ENCODE measurements around the gene TSEN34.
"Not testable (repeated sequence)": the region's sequence is repeated elsewhere in the genome, so short reads cannot be mapped to it uniquely, and the experiment has no call there.

TSEN34 gene

DNA sequence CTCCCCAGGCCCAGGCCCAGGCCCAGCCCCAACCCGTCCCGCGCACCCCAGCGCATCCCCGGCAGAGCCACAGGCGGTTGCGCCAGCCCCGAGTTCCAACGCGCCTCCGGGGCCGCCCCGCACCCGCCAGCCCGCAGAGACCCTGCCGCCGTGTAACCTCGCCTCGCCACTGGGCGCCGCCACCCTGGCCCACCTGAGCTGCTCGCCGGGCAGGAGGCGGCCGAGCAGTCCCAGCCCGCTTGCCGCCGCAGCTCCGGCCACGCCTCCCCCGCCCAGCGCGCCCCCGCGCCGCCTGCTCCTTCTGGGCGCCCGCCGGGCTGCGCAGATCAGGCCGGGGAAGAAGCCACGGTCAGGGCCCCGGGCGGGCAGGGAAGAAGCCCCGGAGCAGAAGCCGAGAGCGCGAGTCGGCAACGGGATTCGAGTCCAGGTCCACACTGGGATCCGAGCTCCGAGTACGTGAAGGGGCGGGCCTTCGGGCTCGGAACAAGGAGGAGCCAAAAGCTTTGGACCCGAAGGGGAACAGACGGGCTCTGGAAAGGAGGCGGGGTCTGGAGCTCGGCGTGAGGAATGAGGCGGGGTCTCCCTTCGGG, 1.9 kb upstream of the TSEN34 start, which contains the start of gene MBOAT7:
TSS of gene MBOAT7 (minus strand) at position 436 of the 590 bp plus-strand sequence. CDS start 1,072 bp downstream, outside the sequence.
- no peak for DNase-seq

DNA sequence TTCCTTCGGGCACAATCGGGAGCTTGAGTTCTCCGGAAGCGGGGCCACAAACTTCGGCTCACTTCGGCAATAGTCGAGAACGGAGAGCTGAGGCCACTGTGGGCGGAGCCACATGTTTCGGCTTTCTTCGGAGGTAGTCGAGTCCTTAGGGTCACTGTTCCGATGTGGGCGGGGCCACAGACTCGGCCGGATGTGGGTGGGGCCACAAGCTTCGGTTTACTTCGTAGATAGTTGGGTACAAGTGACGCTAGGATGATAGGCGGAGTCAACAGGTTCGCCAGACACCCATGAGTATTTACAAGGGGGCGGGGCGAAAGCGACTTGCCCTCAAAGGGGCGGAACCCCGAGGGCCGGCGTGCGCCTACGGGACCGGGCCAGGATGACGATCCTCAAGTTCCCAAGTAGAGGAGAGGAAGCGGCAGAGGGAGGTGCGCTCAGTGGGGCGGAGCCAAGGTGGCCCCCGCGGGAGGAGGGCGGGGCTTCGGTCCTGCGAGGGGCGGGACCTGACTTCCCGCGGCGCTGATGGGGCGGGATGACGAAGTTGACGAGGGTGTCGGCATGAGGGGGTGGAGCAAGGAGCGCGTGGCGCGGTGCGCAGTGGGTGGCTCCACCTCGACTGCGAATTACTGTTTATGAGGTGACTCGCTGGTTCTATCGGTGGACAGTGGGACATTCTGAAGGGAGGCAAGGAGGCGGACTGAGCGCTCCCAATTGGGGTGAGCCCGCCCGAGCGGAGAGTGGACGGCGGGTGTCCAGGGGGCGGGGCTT, 1.2 kb upstream of the TSEN34 start:
- DNase-seq: peak; percentile 100

DNA sequence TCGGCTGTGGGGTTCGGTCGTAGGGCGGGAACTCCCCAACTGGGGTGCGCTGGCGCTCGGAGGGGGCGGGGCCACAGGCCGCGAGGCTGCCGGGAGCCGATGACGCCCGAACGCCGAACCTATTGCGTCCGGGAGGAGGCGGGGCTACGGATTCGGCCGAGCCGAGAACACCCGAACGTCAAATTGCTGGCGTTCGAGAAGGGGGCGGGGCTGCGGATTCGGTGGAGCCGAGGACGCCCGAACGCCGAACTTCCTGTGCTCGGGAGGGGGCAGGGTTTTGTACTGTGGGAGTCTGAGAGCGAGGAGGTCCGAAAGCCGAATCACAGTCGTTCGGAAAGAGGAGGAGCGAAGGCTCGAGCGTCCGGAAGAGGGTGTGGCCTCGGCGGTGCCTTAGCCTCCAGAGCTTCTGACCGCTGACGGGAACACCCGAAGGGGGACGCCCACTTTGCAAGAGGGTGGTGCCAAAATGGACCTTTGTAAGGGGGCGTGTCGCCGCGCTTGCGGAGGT, 551 bp upstream of the TSEN34 start:
- DNase-seq: peak; percentile 100

DNA sequence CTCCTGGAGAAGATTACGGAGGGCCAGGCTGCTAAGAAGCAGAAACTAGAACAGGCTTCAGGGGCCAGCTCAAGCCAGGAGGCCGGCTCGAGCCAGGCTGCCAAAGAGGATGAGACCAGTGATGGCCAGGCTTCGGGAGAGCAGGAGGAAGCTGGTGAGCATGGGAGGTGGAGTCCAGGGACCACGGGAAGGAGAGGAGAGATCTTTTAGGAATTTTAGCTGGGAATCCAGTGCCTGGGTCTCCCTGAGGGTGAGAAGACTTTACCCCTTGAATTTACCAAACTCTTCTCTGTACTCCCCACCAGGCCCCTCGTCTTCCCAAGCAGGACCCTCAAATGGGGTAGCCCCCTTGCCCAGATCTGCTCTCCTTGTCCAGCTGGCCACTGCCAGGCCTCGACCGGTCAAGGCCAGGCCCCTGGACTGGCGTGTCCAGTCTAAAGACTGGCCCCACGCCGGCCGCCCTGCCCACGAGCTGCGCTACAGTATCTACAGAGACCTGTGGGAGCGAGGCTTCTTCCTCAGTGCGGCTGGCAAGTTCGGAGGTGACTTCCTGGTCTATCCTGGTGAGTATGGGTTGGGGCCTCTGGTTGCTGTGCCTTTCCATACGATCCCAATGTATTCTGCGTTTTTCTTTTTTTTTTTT, 824 bp downstream of the TSEN34 start:
- DNase-seq: no peak

DNA sequence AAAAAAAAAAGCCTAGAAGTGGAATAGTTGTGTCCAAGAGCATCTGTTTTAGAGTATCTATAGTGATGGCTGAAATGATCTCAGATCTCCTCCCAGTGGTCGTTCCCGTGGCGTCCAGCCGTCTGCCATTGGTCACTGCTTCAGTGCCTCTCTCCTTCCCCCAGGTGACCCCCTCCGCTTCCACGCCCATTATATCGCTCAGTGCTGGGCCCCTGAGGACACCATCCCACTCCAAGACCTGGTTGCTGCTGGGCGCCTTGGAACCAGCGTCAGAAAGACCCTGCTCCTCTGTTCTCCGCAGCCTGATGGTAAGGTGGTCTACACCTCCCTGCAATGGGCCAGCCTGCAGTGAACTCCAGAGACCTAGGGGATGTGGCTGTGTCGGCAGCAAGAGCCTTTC, 1.9 kb downstream of the TSEN34 start:
- no peak for DNase-seq

DNA sequence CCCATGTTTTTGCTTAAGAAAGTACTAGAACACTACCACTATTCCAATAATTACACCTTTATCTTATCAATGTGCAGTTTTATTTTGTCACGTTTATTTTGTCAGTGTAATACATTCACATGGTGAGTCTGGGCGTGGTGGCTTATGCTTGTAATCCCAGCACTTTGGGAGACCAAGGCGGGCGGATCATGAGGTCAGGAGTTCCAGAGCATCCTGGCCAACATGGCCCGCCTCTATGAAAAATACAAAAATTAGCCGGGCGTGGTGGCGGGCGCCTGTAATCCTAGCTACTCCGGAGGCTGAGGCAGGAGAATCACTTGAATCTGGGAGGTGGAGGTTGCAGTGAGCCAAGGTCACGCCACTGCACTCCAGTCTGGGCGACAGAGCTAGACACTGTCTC, 3.4 kb downstream of the TSEN34 start:
- DNase-seq: not testable (repeated sequence)

DNA sequence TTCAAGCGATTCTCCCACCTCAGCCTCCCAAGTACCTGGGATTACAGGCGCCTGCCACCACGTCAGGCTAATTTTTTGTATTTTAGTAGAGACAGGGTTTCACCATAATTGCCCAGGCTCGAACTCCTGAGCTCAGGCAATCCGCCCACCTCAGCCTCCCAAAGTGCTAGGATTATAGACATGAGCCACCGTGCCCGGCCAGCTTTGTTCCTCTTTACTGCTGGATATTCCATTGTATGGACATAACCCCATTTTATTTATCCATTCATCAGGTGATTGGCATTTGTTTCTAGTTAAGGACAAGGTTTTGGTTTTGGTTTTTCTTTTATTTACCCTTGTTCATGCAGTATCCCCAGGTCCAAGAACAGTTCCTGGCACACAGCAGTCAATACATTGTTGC, 5.4 kb downstream of the TSEN34 start:
- DNase-seq: no peak

DNA sequence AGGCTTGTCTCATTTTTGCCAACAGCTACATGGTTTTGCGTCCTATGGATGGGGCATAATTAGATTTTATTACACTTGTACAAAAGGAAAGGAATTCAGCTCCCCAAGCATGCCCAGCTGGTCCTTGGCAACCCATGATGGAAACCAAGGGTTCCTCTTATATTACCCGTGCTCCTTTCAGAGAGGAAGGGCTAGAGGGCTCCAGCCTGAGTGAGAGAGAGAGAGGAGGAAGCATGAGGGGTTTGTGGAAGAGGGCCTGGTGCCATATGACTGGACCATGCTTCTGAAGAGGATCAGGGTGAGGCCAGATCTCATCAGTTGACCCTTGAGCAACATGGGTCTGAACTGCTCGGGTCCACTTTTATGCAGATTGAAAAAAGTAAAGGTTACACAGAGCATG, 6.0 kb downstream of the TSEN34 start:
- DNase-seq: no peak

DNA sequence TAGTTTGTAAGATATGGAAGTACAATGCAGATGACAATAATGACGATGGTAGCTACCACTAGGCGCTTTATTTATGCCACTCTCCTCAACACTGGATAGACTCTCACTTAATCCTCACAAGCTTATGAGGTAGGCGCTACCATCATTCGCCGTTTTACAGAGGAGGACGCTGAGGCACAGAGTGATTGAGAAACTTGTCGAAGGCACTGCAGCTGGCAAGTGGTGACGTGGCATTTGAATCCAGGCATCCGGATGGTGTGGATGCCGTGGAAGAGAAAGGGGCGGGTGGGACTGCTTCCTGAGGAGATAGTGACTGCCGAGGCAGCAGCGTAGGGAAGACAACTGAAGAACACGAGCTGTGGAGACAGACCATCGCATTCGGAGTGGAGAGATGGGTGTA, 8.3 kb downstream of the TSEN34 start:
- DNase-seq: no peak

DNA sequence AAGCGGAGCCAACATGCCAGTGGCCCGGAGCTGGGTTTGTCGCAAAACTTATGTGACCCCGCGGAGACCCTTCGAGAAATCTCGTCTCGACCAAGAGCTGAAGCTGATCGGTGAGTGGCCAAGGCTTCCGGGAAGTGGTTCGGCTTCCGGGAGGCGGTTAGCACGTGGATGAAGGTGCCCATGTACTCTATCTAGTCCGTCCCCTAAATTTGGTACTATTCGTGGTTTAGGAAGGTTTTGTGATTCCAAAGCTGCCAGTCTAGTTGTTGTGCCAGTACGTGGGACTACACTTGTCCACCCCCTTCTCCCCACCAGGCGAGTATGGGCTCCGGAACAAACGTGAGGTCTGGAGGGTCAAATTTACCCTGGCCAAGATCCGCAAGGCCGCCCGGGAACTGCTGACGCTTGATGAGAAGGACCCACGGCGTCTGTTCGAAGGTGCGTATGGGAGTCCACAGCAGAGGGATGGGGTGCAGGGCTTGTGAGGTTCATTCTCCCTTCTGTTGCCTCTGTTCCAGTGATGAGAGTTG, 10.1 kb downstream of the TSEN34 start:
- DNase-seq: no peak

DNA sequence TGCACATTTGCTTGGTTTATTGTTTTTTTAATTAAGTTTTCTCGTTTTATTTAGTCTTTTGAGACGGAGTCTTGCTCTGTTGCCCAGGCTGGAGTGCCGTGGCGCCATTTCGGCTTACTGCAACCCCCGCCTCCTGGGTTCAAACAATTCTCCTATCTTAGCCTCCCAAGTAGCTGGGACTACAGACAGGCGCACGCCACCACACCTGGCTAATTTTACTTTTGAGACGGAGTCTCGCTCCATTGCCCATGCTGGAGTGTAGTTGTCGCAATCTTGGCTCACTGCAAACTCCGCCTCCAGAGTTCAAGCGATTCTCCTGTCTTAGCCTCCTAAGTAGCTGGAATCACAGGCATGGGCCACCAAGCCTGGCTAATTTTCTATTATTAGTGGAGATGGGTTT, 10.9 kb downstream of the TSEN34 start:
- no peak for DNase-seq

DNA sequence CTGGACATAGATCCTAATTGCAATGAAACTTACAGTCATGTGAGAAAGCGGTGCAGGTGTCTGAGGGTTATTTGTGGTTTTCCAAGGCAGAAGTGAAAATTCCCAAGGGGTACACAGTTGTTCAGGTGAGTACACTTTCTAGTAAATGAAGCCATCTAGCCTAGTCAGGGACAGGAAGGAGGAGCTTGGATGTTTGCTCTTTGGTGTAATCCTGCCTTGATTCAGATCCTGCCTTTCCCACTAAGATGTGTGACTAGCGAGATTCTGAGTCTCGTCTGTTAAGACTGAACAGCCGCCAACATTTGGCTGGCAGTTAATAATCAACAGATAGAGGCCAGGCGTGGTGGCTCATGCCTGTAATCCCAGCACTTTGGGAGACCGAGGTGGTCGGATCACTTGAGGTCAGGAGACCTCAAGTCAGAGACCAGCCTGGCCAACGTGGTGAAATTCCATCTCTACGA, 12.1 kb downstream of the TSEN34 start:
- no peak for DNase-seq

DNA sequence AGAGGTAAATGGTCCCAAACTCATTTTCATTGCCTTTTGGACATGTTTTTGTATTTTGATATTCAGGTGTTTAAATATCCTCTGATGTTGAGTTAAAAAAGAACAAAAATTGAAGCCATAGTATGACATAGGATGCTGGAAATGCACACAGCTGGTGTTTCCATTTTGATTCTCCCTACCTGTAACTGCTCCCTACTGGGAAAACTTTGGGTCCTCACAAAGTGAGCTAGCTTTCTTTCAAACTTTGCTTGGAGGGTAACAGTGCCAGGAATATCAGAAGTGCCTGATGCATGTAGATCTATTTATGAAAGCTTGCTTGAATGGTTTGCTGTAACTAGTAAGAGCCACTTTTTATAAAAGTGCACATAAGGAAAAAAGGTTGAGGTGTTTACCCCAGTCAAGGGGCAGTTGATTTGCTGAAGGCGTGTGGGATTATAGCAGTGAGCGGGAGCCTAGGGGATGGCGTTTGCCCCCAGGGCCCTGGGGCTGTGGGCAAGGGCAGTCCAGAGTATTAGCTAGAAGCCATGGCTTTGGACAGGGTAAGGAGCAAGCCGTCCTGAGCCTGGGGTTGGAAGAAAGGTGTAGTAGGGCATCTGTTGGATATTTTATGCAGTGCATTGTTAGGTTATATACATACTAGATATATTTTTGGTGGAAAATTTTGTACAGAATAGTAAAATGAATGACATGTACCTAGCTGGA, 13.8 kb downstream of the TSEN34 start:
- DNase-seq: no peak

DNA sequence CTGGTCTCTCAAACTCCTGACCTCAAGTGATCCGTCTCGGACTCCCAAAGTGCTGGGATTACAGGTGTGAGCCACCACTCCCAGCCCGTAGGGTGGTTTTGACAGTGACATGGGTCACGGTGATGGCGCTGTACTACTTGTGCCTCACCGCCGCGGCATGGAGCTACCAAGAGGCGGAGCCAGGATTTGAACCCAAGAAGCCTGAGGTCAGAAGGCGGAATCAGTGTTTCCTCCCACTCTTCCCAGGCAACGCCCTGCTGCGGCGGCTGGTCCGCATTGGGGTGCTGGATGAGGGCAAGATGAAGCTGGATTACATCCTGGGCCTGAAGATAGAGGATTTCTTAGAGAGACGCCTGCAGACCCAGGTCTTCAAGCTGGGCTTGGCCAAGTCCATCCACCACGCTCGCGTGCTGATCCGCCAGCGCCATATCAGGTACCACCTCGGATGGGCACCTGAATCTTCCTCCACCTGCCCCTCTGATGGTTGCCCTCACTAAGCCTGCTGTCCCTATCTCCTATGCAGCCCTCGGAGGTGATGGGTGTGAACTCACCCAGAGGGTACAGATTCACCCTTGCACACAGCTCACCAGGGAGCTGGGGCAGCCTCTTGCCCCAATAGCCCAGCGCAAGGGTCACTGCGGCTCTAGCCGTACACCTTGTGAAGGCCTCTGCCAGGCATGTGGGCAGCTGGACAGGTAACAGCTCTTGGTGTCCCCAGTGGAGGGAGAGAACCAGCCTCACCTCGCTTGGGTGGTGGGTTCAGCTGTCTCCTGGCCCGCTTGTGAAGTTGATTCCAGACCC, 15.1 kb downstream of the TSEN34 start:
- DNase-seq: no peak

DNA sequence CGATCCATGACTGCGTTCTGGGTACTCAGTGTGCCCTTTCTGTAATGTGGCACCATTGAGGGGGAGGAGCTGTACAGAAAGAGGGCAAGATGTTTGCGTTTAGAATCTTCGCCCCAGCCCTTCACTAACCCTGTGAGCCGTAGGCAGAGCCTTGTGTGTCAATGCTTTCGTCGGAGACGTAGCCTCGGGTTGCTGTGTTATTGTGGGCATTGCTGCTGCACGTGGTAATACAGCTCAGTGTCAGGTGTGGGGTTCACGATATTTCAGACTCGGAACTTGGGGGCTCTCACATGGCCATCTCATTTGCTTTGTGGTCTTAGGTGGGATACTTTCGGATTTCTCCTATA, 15.7 kb downstream of the TSEN34 start:
- DNase-seq: no peak

DNA sequence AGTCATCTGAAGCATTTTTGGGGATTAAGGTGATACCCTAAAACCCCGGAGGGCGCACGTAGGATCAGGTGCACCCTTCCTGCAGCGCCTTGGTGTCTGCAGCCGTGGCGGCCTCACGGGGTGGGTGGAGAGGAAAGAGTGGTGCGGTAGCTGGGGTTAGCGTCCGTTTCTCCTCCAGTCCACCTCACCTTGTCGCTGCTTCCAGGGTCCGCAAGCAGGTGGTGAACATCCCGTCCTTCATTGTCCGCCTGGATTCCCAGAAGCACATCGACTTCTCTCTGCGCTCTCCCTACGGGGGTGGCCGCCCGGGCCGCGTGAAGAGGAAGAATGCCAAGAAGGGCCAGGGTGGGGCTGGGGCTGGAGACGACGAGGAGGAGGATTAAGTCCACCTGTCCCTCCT, 16.1 kb downstream of the TSEN34 start:
- DNase-seq: not testable (repeated sequence)

DNA sequence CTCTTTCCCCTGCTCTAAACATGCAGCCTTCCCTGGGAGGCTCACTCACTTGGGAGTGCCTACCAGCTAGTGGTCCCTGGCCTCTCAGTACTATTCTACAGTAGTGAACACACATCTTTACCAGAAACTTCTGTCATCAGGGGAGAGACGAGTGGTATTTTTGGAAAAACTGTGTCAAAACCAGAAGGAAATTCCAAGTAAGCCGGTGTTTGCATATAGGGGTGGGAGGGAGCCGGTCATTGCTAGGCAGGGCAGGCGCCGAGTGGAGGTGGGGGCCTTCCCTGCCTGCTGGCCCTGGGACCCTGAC, 16.5 kb downstream of the TSEN34 start:
- no peak for DNase-seq

DNA sequence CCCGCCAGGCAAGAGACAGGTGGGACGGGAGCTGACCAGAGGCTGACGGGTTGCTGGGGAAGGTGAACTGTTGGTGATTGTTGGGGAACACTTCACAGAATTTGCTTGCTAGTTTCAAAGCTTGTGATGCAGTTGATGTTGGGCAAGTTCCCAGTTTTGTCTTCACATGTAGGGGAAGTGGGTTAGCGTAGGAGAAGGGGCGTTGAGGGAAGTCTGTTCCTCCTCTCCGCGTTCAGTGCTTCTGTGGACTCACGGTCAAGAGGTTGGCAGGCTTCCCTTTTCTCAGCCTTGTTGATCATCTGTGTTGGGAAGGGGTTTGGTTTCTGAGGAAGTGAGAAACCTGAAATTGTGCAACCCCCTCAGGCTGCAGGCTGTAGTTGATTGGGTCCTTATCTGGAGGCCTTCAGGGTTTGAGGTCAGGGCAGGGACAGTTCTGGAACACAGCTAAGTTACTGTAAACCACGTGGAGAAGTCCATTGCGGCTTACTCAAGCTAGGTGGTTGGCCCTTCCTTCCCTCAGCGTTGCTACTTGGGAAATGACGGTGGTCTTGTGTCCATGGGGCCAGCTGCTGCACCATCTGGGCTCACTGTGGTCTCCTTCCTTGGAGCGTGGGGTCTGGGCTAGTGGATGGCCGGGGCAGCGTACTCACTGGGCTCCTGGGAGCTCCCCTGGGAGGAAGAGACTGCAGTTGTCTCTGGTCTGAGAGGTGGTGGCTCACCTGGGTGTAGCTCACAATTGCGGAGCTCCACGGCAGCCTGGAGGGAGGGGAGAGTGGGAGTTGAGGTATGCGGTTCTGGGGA, 17.1 kb downstream of the TSEN34 start:
- peak; percentile 62 for DNase-seq

DNA sequence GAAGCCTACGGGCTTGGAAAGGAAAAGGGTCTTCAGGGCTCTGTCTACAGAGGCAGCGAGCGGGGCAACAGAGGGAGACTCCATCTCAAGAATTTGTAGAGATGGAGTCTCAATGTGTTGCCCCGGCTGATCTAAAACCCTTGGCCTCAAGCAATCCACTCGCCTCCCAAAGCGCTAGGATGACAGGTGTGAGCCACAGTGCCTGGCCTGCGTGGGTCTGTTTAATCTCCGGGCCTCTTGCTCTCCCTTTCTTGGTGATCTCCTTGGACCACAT, 17.6 kb downstream of the TSEN34 start:
- DNase-seq: no peak

DNA sequence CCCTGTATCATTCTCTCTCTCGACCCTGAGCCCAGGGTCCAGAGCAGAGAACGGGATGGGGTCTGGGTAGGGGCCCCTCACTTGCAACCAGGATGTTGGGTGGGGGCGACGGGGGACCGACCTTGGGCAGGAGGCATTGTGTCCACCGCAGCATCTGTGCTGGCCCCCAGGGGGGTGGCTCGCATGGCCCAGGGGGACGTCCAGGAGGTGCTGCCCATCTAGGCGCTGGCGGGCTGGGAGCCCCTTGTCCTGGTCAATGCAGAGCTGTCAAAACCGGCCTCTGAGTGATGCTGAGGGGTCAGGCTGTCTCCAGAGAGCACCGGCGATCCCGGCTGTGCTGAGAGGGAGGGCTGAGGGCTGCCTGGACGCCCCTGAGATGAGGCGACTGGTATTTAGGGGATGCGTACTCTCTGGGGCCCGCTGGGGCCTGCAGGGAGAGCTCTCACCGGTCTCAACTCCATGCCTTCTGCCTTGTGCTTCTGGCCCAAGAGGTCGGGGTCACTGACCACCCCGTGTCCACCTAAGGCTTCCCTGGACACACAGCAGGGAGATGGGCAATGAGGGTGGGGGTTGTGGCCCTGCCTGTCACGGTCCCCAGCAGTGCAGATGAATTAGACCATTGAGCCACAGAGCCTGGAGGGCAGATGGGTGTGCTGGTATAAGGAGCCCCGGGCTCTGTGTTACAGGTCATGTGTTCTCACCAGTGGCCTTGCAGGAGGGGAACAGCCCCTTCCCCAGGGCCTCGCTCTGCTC, 18.1 kb downstream of the TSEN34 start:
- no peak for DNase-seq
